SK-N-MC (cell line): ENCODE data around the gene PLA2G5.

ENCODE experiments used
- DNase-seq: peaks from one replicate; pipeline ENCODE4 v3.0.0-alpha.2; 2011; ENCODE audit warnings: low read depth, low spot score
- H3K27ac ChIP-seq: fragments of 200-600 bp; sonication (generic); 2 replicates; pipeline ENCODE4 v1.5.1; 2016; ENCODE audit warnings: mixed run types
- H3K36me3 ChIP-seq: fragments of 200-600 bp; sonication (generic); 2 replicates; pipeline ENCODE4 v1.6.1; 2017; ENCODE audit warnings: antibody characterized with exemption, low read length, mixed read lengths; ENCODE audit not compliant: insufficient read depth
- H3K4me3 ChIP-seq: fragments of 200-600 bp; sonication (generic); 2 replicates; pipeline ENCODE4 v1.5.1; 2016
- H3K9ac ChIP-seq: fragments of 200-600 bp; sonication (generic); 2 replicates; pipeline ENCODE4 v1.8.0; 2017; ENCODE audit warnings: mixed run types, mixed read lengths; ENCODE audit not compliant: insufficient read length
- H3K9me3 ChIP-seq: fragments of 200-600 bp; sonication (generic); 2 replicates; pipeline ENCODE4 v1.6.1; 2017; ENCODE audit warnings: low read depth, mild to moderate bottlenecking, antibody characterized with exemption, low read length, moderate library complexity, mixed read lengths
- EZH2 ChIP-seq: fragments of 200-600 bp; sonication (generic); IDR thresholded peaks from one replicate; pipeline ENCODE4 v1.6.1; 2017; ENCODE audit warnings: antibody characterized with exemption
- FOXP2 ChIP-seq: optimal IDR thresholded peaks from 2 replicates; pipeline ENCODE3; 2011; ENCODE audit warnings: mild to moderate bottlenecking, moderate library complexity; ENCODE audit not compliant: insufficient read depth; ENCODE audit errors: extremely low read length, control extremely low read depth
- POLR2AphosphoS5 ChIP-seq: IDR thresholded peaks from 2 replicates; pipeline ENCODE4 v1.6.1; 2012; ENCODE audit warnings: mild to moderate bottlenecking, low read depth, low read length, borderline replicate concordance

PLA2G5 gene

GRCh38 chr1:20090119-20090518, 20.1 kb downstream of the PLA2G5 start:
- H3K27ac ChIP-seq, result no peak overlapping the region
- no peak overlapping the region for H3K9ac ChIP-seq
- H3K9me3 ChIP-seq, result no peaks in the 10 kb centered on the region
- H3K4me3 ChIP-seq, result no peak overlapping the region
- DNase-seq, result no peak
- H3K36me3 ChIP-seq, result no peaks in the 10 kb centered on the region
- TF ChIP-seq EZH2 (no peak), FOXP2 (no peak), POLR2AphosphoS5 (no peak)

GRCh38 chr1:20090641-20091040, 20.6 kb downstream of the PLA2G5 start:
- H3K9me3 ChIP-seq, result no peaks in the 10 kb centered on the region
- TF ChIP-seq FOXP2, result no peak
- TF ChIP-seq POLR2AphosphoS5, result no peak
- no peak for TF ChIP-seq EZH2
- H3K36me3 ChIP-seq, result no peaks in the 10 kb centered on the region
- H3K4me3 ChIP-seq, result no peak overlapping the region
- H3K9ac ChIP-seq, result no peak overlapping the region
- DNase-seq, result no peak
- H3K27ac ChIP-seq, result no peak overlapping the region

GRCh38 chr1:20093303-20093702, 23.3 kb downstream of the PLA2G5 start:
- no peak overlapping the region for H3K27ac ChIP-seq

GRCh38 chr1:20093940-20094391, 24.0 kb downstream of the PLA2G5 start:
- Histone ChIP-seq H3K9ac (no peak overlapping the region), H3K27ac (no peak overlapping the region), H3K9me3 (no peaks in the 10 kb centered on the region), H3K4me3 (no peak overlapping the region), H3K36me3 (no peaks in the 10 kb centered on the region)
- no peak for DNase-seq
- TF ChIP-seq FOXP2, result no peak
- no peak for TF ChIP-seq EZH2
- no peak for TF ChIP-seq POLR2AphosphoS5

More at GRCh38 chr1:20093303-20093702, 23.3 kb downstream of the PLA2G5 start:
- H3K9ac ChIP-seq, result no peak overlapping the region
- H3K4me3 ChIP-seq, result no peak overlapping the region
- no peaks in the 10 kb centered on the region for H3K36me3 ChIP-seq
- DNase-seq, result no peak
- no peak for TF ChIP-seq EZH2
- no peak for TF ChIP-seq POLR2AphosphoS5
- no peak for TF ChIP-seq FOXP2
- H3K9me3 ChIP-seq, result no peaks in the 10 kb centered on the region

GRCh38 chr1:20095564-20096434, 25.8 kb downstream of the PLA2G5 start:
- DNase-seq, result no peak
- Histone ChIP-seq H3K9me3 (no peaks in the 10 kb centered on the region), H3K36me3 (no peaks in the 10 kb centered on the region), H3K4me3 (no peak overlapping the region), H3K27ac (no peak overlapping the region), H3K9ac (no peak overlapping the region)
- TF ChIP-seq POLR2AphosphoS5, result no peak
- TF ChIP-seq EZH2, result no peak
- no peak for TF ChIP-seq FOXP2

GRCh38 chr1:20096840-20097447, 26.9 kb downstream of the PLA2G5 start:
- no peaks in the 10 kb centered on the region for H3K9me3 ChIP-seq
- no peak for DNase-seq
- no peak overlapping the region for H3K27ac ChIP-seq
- no peak for TF ChIP-seq FOXP2
- TF ChIP-seq EZH2, result no peak
- no peak for TF ChIP-seq POLR2AphosphoS5
- no peak overlapping the region for H3K9ac ChIP-seq
- H3K36me3 ChIP-seq, result no peaks in the 10 kb centered on the region
- H3K4me3 ChIP-seq, result no peak overlapping the region

- H3K36me3 ChIP-seq, result no peaks in the 10 kb centered on the region
- no peak overlapping the region for H3K9ac ChIP-seq
- DNase-seq, result no peak
- H3K9me3 ChIP-seq, result no peaks in the 10 kb centered on the region
- no peak overlapping the region for H3K27ac ChIP-seq
- TF ChIP-seq POLR2AphosphoS5, result no peak
- TF ChIP-seq EZH2, result no peak
- TF ChIP-seq FOXP2, result no peak
- H3K4me3 ChIP-seq, result no peak overlapping the region
These were observed 29.5 kb downstream of the PLA2G5 start for GRCh38 chr1:20099533-20099932.

- H3K9me3 ChIP-seq, result no peaks in the 10 kb centered on the region
- TF ChIP-seq FOXP2 (no peak), EZH2 (no peak), POLR2AphosphoS5 (no peak)
- no peak for DNase-seq
- H3K36me3 ChIP-seq, result no peaks in the 10 kb centered on the region
- H3K4me3 ChIP-seq, result no peak overlapping the region
- H3K9ac ChIP-seq, result no peak overlapping the region
- H3K27ac ChIP-seq, result no peak overlapping the region
These were observed 30.8 kb downstream of the PLA2G5 start for GRCh38 chr1:20100632-20101355.
